HG03025 (cell line): ENCODE results near the gene STXBP1.

Source experiments
- ATAC-seq: cut with Tn5 transposase; IDR thresholded peaks from one replicate; pipeline ENCODE4 v1.9.1; 2021; ENCODE audit warnings: mild to moderate bottlenecking, moderate library complexity; ENCODE audit not compliant: unreplicated experiment, low FRiP score

STXBP1 gene

DNA sequence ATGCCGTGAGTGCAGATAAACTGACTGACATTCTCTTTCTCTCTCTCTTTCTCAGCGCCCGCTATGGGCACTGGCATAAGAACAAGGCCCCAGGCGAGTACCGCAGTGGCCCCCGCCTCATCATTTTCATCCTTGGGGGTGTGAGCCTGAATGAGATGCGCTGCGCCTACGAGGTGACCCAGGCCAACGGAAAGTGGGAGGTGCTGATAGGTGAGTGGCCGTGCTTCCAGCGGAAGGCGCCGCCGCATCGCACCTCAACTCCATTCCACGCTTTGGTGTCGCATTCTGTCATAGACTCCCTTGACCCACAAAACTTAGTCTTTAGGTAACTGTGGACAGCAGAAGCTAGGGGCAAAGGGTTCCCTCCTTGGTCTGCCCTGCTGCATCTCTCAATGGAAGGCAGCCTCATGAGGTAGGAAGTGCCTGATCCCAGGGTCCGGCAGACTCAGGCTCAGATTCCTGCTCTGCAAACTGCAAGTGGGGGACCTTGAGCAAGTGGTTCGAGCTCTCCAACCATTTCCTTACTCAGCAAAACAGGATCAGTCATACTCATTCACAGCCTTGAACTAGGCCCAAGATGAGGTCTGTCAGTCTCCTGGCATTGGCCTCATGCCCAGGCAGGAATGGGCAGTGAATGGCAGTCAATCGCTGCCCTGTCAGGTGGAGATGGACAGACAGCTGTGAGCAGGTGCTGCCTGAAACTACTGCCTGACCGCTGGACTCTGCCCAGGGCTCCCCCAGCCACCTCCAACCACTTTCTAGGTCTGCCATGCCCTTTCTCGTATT is 70.5 kb downstream of the STXBP1 start:
- ATAC-seq, result no peak

DNA sequence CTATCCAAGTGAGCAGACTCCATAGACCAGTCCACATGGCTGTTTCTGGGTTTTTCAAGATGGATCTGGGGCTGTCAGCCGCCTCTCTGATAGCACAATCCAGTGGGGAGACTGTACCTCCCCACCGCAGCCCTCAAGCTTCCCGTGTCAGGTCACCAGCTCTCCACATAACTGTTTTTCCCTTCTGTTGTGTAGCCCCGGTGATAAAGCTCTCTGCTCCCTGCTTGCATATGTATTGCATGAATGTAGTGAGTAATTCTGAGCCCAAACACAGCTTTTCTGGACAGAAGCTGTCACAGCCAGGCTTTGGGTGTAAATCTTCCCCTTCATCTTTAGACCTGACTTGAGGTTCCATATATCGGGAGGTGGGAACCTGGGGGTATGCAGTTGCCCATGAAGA is 71.6 kb downstream of the STXBP1 start:
- ATAC-seq, result no peak

DNA sequence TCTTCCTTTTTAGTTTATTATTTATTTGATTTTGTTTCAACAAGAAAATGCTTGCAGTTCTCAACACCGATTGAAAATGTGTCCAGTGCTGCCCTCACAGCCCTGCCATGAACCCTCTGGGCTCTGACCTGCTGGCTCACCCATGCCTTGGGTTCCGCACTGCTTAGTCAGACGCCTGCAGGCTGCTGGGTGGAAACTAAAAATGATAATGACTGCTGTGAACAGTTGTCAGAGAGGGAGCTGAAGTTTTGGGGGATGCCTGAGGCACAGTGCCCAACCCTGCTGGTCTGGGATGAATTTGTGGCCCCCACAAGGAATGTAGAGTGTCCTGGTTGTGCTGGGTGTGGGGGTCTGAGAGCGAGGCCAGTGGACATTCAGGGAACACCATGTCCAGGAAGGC is 72.5 kb downstream of the STXBP1 start:
- ATAC-seq, result no peak

DNA sequence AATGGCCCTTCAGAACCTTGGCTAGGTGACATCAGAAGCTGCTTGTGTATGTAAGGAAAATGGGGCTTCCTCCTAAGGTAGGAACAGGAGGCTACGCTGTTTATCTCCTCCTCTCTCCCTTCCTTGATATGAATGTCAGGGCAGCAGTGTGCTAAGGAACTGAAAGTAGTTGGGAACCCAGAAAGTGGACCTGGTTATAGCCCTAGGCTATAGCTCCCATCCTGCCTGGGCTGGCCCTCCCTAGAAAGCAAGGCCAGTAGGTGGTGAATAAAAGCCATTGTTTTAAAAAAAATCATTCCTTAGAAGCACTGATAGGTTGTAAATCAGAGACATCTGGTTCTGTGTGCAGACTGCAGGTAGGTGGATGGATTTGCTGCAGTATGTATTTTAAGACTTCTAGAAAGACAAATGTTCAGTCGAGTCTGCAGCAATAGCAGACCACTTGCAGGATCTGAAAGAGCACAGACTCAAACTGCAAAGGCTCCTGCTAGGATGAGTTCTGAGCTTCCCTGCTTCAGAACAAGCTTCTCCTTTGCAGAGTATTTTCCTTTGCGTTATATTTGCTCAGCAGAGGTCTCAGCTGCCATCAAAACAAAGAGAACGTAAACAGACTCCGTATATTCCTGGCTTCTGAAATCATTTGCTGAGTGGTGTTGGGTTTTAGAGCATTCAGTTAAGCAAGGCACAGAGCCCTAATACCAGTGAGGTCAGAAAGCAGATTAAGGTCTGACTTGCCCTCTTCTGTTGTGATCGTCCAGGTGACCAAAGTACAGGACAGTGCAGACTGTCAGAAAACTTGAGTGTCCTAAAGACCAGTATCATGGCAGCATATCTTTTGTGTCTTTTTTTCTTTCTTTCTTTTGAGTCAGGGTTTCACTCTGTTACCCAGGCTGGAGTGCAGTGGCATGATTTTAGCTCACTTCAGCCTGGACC is 74.7 kb downstream of the STXBP1 start:
- no peak for ATAC-seq

DNA sequence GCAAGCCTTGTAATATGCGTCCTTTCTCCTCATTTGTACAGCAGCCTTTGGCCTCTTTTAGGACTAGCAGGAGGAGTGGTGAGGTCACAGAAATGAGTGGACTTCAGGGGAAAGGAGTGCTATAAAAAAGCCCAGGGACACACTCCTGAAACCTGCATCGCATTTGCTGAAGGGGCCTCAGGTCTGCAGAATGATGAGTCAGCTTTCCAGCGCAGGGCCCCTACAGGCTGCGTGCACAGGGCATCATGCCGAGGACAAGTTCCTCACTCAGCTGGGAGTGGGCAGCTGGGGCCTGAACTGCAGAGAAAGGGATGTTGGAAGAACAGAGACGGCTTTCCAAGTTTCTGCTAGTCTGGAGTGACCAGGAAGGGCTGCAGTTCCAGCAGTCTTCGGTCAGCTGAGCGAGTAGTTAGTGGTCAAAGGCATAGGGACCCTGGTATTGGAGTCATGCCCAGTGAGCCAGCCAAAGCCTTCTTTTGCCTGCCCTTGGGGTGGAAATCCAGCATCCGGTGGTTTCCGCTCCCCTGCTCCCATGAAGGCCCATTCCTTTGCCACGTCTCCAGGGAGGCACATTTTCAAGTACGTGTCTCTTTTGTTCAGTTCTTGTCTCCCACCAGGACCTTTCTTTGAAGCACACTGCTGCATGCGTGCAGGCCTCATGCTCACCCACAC is 77.4 kb downstream of the STXBP1 start:
- no peak for ATAC-seq

DNA sequence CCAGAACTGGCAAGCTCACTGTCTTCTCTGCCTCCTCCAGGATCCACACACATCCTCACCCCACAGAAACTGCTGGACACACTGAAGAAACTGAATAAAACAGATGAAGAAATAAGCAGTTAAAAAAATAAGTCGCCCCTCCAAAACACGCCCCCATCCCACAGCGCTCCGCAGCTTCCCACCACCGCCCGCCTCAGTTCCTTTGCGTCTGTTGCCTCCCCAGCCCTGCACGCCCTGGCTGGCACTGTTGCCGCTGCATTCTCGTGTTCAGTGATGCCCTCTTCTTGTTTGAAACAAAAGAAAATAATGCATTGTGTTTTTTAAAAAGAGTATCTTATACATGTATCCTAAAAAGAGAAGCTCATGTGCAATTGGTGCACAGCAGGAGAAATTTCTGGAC is 78.7 kb downstream of the STXBP1 start:
- no peak for ATAC-seq

DNA sequence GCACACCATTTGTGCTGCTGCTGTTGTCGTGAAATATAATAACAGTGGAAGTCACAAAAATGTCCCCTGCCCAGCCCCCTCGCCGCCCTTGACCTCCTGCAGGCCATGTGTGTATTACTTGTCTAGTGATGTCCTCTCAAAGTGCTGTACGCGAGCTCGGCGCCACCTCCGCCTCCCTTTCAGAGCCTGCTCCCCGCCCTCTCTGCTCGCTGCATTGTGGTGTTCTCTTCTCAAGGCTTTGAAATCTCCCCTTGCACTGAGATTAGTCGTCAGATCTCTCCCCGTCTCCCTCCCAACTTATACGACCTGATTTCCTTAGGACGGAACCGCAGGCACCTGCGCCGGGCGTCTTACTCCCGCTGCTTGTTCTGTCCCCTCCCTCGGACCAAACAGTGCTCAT is 80.0 kb downstream of the STXBP1 start:
- no peak for ATAC-seq

DNA sequence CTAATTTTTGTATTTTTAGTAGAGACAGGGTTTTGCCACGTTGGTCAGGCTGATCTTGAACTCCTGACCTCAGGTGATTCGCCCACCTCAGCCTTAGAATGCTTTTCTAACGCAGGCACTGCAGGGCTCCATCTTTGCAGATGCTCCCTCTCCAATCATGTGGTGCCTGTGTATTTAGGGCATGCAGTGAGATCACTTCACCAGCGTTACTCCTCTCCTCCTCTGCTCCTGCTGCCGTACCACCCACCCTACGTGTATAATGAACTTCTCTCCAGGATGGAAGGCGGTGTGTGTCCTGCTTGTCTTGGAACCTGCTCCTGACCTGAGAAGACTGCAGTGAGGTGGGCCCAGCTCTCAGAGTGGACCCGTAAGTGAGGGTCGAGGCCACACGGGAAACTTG is 81.1 kb downstream of the STXBP1 start:
- no peak for ATAC-seq

DNA sequence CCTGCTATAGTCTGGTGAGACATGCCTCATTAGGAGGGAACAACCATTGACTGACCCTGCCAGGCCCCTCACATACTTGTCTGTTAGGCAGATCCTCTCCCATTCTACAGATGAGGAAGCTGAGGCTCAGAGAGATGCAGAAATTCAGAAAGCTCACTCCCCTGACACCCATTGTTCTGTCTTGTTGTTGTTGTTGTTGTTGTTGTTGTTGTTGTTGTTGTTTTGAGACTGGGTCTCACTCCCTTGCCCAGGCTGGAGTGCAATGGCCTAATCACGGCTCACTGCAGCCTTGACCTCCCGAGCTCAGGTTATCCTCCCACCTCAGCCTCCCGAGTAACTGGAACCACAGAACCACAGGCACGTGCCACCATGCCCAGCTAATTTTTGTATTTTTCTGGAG is 81.6 kb downstream of the STXBP1 start:
- no peak for ATAC-seq

DNA sequence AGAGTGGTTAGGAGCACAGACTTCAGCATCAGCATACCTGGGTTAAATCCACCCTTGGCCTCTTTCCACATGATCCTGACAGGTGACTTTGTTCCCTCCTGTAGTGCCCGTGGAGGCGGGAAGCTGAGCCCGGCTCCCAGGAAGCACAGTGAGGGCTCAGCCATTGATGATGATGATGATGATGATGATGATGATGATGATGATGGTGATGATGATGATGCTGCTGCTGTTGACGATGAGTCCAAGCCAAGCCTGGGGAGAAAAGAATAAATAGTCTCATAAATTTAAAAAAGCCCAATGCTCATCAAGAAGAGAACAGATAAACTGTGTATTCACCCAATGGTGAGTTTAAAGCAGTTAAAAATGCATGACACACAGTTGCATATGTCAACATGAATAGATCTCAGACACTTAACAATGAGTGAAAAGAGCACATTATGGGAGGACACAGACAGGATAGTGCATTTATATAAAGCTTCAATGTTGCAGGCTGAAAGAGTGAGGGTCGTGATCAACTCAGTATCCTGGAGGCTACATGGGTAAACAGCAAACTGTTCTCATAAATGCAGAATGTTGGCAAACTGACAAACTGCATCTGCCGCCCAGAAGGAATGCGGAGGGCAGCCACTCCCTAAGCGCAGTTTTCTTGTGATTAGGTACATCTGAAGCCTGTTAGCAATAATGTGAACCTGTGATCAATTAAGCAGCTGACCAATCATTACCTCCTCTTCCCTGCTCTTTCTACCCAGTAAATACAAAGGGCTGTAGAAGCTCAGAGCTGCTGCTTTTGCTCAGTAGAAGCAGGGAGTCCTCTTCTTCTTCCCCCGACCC is 83.0 kb downstream of the STXBP1 start:
- ATAC-seq, result no peak

DNA sequence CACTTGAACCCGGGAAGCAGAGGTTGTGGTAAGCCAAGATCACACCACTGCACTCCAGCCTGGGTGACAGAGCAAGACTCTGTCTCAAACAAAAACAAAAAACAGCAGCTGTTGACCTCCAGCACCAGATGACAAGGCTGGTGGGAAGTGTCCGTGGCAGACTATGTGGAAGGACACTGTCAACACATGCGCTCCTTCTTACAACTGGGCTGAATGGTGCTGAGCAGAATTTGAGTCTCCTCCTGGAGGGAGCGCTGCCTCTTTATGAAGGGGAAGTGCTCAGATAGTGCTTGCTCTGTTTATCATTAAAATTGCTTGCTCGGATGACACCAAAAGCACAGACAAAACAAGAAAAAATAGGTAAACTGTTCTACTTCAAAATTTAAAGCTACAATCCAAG is 85.5 kb downstream of the STXBP1 start:
- ATAC-seq, result no peak

DNA sequence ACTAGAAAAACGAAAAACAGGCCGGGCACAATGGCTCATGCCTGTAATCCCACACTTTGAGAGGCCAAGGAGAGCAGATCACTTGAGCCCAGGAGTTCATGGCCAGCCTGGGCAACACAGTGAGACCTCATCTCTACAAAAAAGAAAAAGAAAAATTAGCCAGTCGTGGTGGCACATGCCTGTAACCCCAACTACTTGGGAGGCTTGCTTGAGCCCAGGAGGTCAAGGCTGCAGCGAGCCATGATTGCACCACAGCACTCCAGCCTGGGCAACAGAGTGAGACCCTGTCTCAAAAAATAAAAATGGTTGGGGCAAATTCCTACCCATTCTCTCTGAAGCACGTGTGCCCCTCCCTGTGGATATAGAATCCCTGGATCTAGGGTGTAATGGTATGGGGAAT is 86.3 kb downstream of the STXBP1 start:
- no peak for ATAC-seq

DNA sequence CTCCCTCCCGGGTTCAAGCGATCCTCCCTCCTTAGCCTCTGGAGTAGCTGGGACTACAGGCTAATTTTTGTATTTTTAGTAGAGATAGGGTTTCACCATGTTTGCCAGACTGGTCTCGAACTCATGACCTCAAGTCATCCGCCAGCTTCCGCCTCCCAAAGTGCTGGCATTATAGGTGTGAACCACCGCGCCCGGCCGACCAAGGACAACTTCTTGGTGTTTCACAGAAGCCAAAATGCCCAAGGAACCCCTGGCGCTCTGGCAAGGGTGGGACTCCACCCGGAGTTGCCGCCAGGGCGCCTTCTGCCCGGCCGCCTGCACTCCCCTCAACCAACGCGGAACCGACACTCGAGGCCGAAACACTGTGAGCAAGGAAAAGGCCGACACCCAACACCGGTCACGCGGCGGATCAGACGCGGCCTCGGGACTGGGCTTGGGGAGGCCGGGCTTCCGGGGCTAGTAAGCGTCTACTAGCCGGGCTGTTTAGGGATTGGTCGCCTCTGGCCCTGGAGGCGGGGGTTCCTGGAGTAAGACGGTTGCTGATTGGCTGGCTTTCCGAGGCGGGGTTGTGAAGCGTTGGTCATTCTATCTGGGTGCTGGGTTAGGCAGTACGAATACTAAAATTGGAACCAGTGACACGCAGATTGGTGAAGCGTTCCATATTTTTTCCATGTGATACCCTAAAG is 87.1 kb downstream of the STXBP1 start:
- ATAC-seq, result no peak

DNA sequence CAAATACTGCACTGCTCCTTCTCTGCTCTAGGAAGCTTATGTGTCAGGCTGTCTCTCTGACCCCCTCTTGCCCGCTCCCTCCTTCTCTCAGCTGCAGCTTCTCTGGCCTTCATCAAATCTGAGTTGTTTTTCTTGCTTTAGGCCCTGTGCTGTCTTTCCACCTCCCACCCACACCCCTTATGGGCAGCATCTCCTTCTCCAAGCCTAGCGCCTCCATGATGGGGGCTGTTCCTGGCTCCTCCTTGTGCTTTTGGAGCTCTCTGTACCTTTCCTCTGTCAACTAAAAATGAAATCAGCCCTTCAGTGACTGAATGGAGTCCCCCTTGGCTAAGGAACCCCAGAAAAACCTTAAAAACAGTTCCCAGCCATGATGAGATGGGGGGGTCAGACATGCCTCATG is 88.1 kb downstream of the STXBP1 start:
- ATAC-seq, result no peak

DNA sequence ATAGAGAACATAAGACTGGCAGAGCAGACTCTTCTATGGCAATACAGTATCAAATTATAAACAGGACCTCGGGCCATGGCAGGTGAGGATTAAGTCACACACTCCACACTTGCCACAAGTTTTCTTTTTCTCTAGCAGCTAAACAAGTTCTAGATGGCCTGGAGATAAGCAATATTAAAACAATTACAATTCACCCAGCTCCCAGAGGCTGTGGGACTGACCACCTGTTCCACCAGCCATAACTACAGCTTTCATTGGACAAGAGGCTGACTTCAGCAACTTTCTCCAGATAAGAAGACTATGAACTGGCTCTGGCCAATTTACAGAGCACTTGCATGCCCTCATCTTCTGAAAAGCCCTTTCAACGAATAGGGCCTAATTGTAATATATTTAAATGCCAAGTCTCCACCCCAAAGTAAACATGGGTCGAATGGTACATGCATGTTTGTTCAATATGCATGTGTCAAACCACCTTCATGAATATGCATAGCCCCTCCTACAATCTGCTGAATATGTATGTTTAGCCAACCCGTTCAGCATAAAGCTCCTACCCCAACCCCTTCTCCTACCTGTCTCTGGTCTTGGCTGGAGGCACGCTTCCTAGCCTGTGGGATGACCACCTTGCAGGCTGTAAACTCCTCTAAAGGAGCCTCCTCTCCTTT is 88.6 kb downstream of the STXBP1 start:
- ATAC-seq, result no peak

DNA sequence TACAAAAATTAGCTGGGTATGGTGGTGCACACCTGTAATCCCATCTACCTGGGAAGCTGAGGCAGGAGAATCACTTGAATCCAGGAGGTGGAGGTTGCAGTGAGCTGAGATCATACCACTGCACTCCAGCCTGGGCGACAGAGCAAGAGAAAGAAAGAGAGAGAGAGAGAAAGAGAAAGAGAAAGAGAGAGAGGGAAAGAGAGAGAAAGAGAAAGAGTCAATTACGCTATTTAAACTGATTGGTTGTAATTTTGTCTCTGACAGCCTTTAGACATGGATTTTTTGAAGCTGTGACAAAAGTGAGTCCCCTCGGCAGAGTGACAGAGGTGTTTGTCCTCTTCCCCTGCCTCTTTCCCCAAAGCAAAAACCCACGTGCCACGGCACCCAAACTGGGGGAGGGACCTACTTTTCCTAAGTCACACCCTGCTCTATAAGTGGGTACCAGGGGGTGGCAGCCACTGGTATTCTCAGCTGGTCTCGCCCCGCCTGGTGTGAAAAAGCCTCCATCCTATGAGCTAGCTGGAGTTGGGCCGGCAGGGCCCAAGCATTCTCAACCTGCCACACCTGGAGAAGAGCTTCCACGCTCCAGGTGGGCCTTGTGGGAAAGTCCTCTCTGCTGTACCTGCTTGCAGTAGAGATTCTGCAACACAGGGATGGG is 91.3 kb downstream of the STXBP1 start:
- no peak for ATAC-seq

DNA sequence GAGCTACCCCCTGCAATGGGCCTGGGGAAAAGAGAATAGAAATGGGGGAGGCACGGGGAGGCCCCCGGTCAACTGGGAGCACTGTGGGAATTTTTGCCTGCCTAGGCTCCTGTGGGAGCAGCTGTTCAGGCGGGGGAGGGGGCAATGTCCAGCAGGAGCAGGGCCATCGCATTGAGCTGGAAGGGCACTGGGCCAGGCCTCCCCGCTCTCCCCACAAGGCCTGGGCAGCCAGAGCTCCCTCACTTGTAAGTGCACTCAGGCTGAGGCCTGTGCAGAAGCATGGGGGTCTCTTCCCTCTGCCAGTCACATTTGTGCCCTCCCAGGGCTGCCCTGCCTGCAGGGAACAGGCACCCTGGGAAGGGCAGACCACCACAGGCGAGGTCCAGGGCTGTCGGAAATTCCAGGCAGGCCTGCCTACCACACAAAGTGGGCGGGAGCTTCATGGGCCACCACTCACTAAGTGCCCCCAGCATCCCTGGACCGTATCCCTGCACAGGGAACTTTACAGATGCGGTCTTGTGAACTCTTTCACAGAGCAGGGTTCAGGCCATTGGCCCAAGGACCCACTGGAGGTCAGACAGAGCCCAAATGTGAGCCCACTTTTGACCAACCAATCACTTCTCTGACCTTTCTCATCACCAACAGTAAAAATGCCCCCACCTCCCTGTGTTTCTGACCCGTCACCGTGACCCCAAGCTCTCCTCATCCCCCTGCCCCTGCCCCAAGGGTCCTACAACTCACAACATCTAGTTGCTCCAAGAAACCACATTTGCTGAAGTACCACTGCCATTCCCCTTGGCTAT is 93.7 kb downstream of the STXBP1 start:
- no peak for ATAC-seq

DNA sequence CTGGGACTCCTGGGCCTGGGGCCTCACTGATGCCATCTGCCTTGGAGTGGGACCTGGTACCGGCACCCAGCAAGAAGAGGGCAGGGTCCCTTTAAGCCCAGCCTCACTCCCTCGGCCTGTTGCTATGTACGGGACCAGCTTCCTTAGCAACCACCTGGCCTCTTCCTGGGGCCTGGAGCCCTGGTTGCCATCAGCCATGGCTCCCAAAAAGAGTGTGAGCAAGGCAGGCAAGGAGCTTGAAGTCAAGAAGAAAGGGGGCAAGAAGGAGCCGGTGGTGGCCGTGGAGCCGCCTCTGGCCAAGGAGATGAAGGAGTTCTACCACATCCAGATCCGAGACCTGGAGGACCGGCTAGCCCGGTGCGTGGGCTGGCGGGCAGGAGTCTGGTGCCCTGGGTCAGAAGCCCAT is 94.8 kb downstream of the STXBP1 start, which contains the start of gene CFAP157:
CFAP157 (plus strand) TSS at position 153 of the 406 bp plus-strand sequence; CDS start at position 197, 44 bp downstream.
- no peak for ATAC-seq
